ENCODE results near the gene SLC22A5.

The SLC22A5 gene

DNA sequence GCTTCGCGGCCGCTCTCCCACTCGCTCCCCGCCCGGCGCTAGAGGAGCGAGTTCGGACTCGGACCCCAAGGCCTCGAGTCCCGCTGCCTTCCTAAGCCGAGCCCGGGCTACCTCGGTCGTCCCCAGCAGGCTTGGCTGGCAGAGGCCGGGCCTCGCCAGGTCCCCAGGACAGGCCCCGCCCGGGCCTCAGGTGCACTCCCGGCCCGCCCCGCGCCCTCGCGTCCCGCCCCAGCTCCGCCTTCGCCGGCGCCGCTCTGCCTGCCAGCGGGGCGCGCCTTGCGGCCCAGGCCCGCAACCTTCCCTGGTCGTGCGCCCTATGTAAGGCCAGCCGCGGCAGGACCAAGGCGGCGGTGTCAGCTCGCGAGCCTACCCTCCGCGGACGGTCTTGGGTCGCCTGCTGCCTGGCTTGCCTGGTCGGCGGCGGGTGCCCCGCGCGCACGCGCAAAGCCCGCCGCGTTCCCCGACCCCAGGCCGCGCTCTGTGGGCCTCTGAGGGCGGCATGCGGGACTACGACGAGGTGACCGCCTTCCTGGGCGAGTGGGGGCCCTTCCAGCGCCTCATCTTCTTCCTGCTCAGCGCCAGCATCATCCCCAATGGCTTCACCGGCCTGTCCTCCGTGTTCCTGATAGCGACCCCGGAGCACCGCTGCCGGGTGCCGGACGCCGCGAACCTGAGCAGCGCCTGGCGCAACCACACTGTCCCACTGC lies at the start of gene SLC22A5:
Gene SLC22A5, plus strand, starts transcription at position 237 of the 707 bp plus-strand sequence. Its CDS starts 263 bp downstream, at position 500.
- in situ Hi-C loops (cut with MboI; ENCODE audit: low sequenced_read_pairs): no loop called here

DNA sequence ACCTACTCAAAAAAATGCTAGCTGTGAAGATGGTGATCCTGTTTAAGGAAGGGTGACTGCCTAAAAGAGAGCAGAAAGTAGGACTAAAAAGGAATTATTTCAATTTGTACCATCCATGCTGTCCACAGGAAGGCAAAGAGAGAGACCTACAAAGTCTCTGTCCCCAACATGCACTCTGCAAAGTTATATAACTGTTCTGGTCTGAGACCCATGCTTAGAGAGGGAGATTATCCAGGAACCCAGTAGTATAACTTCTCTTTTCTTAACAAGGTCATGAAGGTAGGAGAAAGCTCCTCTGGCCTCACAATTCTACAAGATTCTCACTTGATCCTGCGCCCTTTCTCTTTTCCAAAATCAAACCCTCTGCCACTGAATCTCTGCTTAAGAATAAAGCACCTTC lies 49.5 kb upstream of the SLC22A5 start:
- in situ Hi-C loops (cut with MboI; ENCODE audit: low sequenced_read_pairs): no loop called here

DNA sequence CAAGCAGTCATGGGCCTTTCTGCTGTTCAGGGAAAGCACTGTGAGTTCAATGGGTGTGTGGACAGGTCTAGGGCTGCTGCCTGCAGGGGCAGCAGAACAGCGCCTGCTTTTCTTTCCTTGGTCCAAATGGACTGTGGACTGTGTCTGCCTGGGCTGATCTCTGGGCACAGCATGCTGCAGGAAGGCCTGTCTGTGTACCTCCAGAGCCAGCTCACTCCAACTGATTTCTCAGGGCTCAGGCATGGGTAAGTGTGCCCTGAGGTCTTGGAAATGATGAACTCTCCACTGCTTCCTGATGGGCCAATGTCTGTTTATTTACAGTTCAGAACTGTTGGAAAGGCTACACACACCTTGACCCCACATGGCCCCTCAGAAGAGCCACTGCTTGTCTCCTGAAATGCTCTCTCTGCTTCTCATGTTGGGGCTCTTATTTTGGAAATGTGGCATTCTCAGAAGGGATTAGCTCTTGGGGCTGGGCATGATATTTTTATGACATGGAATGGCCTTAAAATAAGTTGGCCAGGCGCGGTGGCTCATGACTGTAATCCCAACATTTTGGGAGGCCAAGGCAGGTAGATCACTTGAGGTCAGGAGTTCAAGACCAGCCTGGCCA lies 48.3 kb upstream of the SLC22A5 start:
- in situ Hi-C loops (cut with MboI; ENCODE audit: low sequenced_read_pairs): no loop called here

DNA sequence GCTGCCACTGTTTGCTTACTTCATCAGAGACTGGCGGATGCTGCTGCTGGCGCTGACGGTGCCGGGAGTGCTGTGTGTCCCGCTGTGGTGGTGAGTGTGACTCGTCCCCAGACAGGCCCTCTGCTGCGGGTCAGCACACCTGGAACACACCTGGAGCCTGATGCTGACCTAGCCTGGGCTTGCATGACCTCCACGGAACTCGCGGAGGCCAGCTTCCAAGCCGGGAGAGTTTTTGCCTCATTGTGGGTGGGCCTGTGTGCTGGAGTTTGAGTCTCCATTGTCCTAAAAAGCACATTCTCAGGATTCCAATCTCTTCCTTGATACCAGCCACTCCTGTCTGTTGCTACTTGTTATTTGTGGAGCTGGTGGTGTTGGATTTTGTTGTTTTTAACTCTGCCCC lies 47.2 kb upstream of the SLC22A5 start:
- in situ Hi-C loops (cut with MboI; ENCODE audit: low sequenced_read_pairs): no loop called here

DNA sequence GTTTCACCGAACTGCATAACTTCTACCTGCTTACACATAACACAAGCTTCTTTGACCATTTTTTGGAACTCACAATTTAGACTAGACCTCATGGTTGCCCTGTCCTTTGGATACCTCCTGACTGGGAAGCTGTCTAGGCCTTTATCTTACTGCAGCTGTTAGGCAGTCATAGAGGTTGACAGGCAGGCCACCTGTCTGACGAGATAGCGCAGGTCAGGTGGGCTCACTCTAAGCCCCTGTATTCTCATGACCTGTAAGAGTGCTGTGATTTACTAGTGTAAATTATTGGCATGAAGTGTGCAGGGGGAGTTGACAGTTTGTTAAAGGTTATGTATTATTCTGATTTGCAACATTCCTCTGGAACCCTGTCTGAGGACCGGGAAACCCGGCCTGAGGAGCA lies 46.3 kb upstream of the SLC22A5 start:
- in situ Hi-C loops (cut with MboI; ENCODE audit: low sequenced_read_pairs): no loop called here

DNA sequence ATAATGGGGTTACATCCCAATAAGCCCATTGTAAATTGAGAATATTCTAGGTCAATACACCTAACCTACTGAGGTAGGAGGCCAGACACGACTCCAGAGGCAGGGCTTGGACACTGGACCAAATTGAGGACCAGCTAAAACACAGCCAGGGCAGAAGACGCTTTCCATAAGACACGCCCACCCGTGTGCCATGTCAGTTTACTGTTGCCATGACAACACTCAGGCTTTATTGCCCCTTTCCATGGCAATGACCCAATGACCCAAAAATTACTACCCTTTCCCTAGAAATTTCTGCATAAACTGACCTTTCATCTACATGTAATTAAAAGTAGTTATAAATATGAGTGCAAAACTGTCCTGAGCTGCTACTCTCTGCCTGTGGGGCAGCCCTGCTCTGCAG lies 43.8 kb upstream of the SLC22A5 start:
- in situ Hi-C loops (cut with MboI; ENCODE audit: low sequenced_read_pairs): no loop called here

DNA sequence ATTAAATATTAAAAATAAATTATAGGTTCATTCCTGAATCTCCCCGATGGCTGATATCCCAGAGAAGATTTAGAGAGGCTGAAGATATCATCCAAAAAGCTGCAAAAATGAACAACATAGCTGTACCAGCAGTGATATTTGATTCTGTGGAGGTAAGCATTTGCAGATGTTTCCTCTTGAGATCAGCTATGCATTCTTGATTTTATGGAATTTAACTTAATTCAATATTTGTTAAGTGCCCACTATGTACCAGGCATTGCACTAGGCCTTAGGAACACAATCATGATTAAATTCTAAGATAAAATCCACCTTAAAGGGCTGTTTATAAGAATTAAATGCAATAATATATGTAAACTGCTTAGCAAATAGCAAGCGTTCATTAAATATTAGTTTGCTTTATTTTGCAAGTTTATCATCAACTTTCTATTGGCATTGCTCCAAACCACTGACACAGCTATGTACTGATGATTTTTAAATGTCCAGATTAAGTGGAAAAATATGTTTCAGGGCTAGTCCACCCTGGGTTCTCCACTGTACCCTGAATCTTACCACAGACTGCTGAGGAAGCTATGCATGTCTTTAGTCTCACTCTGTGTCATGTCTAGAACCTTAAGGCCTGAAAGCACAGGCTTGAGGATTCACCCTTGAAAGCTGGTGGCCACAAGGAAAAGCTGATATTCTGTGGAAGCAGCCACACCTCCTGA lies 42.1 kb upstream of the SLC22A5 start:
- in situ Hi-C loops (cut with MboI; ENCODE audit: low sequenced_read_pairs): no loop called here

DNA sequence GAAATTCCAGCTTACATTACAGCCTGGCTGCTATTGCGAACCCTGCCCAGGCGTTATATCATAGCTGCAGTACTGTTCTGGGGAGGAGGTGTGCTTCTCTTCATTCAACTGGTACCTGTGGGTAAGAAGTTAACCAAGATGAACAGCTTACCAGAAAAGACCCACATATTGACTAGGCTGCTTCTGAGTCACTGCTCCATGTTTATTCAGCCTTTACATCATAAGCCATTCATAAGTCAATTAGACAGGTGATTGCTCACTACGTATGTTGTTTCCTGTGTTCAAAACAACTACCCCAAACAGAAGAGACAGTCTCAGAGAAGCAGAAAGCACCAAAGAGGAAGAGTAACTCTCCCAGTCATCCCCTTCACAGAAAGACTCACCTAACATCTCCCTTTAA lies 34.7 kb upstream of the SLC22A5 start:
- in situ Hi-C loops (cut with MboI; ENCODE audit: low sequenced_read_pairs): no loop called here

DNA sequence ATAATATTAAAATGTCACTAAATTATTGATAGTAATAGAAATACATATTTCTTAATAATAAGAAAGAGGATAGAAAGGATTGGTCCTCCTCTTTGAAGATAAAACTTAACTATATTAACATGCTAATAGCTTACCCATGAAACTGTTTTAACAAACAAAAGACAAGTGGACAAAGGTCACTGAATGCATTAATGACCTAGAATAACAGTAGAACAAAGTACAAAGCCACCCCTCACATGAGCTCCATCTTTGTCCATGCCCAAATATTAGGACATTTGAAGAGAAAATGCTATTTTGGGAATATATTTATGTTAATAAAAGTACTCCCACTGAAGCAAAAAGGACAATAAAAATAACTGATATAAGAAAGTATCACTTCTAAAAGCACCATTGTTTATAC lies 34.1 kb upstream of the SLC22A5 start:
- in situ Hi-C loops (cut with MboI; ENCODE audit: low sequenced_read_pairs): no loop called here

DNA sequence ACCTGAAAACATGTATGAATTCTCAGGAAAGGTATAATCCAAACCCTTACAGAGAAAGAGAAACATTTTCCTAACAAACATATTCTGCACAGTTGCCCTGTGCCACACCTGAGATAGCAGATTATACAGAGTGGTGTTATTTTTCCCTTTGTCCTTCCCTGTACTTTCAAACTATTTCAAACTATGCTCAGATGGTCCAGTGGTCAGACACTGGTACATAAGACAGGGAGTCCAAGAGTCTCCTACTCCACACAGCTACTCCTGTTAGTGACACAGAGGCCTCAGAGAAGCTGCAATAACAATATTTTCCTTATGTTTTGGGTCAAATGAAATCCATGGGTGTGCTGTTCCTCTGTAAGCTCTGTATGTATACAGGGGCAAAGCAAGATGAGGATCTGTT lies 30.0 kb upstream of the SLC22A5 start:
- in situ Hi-C loops (cut with MboI; ENCODE audit: low sequenced_read_pairs): no loop called here

DNA sequence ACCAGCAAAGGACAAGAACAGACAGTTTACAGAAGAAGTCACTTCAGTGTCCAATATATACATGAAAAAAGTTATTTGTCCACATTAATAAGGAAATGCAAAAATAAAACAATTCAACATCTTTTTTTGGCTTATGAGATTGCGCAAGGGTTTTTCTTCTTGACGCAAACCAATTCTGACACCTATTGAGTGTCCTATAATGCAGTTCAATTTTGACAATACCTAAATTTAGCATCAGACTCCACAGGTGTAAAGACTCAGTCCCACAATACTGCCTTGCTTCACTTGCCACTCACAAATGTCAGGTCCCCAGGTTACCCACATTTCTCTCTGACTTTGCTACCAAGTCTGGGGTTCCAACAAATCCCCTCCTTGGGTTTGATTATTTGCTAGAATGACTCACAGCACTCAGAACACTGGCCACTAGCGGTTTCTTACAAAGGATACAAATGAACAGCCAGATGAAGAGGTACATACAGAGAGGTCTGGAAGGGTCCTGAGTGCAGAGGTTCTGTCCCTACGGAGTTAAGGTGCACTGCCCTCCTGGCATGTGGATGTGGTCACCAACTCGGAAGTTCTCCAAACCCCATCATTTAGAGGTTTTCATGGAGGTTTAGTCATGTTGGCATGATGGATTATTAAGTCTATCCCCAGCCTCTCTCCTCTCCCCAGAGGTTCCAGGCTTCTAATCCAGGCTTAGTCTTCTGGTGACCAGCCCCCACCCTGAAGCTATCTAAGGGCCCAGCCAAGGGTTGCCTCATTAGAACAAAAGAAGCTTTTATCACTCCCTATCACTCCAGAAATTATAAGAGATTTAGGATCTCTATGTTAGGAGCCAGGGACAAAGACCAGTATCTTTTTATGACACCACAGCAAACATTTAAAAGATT lies 27.0 kb upstream of the SLC22A5 start:
- in situ Hi-C loops (cut with MboI; ENCODE audit: low sequenced_read_pairs): no loop called here

DNA sequence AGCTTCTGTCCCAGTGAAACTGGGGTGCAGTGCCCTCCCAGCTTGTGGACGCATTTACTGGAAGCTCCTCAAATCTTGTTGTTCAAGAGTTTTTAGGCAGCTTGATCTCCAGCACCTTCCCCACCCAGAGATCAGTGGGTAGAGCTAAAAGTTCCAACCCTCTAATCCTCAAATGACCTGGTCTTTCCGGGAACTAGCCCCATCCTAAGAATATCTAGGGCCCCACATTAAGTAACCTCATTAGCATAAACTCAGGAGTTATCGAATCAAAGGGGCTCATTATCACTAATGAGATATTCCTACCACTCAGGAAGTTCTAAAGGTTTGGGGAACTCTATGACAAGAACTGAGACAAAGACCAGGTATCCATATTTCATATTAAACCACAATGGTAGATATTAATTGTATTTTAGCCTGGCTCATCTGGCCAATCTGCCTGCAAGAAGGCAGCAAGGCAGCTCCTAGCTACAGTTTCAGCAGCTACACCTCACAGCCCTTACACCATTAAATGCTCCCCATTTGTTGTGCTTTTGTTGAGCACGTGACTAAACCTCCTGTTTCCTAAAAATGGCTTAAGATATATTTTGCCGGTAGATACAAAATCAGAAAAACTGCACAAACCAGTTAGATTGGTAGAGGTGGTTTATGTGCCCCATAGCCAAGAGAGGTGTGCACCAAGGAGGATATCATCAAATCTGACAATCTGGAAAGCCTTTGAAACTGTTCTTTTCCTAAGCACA lies 24.6 kb upstream of the SLC22A5 start:
- in situ Hi-C loops (cut with MboI; ENCODE audit: low sequenced_read_pairs): no loop called here

DNA sequence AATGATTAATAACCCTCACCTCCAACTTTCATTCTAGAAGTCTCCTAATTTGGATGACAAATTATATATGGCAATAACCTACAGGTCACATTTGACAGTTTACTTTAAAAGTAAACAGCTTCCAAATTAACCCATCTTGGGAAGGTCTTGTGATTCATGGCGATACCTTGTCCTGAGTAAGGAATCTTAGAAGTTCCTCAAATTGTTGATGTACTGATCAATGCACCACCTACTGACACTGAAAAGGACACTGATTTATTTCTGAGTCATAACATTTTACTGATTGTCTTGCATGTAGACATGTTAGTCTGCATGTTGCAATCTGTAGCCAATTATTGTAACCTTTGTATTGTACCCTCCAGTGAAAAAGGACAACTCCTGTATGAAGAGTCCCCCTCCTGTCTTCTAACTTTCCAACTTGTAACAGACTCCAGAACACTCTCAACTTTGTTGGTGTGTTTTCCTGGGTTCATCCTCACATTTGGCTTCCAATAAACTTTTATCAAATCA lies 16.0 kb upstream of the SLC22A5 start:
- in situ Hi-C loops (cut with MboI; ENCODE audit: low sequenced_read_pairs): no loop called here

DNA sequence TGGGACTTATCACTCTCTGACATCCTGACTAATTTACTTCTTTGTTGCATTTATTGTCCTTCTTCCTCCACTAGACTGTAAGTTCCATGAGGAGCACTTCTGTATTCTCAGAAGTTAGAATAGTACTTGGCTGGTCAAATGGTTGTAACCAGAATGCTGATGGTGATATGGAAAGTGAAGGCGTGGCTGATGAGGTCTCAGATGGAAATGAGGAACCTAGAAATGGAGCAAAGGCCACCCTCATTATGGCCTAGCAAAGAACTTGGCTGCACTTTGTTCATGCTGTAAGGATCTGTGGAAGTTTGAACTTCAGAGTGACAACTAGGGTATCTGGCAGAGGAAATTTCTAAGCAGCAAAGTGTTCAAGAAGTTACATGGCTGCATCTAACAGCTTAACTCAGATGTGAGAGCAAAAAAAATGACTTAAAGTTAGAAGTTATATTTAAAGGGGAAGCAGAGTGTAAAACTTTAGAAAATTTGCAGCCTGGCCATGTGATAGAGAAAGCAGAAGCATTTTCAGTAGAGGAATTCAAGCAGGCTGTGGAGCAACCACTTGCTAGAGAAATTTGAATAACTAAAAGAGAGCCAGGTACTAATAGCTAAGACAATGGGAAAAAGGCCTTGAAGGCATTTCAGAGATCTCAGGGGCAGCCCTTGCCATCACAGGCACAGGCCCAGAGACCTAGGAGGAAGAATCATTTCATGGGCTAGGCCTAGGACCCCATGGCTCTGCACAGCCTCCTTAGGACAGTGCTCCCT lies 14.9 kb upstream of the SLC22A5 start:
- in situ Hi-C loops (cut with MboI; ENCODE audit: low sequenced_read_pairs): no loop called here

DNA sequence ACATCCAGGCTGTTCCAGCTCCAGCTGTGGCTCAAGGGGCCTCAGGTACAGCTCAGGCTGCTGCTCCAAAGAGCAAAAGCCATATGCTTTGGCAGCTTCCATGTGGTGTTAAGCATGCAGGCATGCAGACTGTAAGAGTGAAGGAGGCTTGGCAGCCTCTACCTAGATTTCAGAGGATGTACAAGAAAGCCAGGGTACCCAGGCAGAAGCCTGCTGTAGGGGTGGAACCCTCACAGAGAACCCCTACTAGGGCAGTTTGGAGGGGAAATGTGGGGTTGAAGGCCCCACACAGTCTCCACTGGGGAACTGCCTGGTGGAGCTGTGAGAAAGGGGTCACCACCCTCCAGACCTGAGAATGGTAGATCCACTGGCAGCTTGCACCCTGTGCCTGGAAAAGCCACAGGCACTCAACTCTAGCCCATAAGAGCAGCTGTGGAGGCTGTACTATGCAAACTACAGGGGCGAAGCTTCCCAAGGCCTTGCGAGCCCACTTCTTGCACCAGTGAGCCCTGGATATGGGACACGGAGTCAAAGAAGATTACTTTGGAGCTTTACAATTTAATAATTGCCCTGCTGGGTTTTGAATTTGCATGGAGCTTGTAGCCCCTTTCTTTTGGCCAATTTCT lies 14.3 kb upstream of the SLC22A5 start:
- in situ Hi-C loops (cut with MboI; ENCODE audit: low sequenced_read_pairs): no loop called here

DNA sequence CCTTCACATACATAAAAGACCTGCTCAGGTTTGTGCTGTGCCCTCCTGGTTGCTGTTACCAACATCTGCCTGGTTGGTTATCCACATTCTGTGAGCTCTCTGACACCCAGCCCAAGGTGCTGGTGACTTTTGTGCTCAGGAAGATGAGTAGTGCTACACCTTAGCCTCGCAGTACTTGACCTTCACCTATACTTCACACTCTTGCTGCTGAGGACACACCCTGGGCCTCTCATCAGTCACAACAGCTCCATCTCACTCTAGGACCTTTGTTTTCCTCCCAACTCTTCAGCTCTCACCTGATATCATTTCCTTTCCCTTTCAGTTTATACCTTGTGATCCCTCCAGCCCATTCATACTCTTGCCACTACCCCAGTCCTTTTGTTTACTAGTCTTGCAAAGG lies 10.7 kb upstream of the SLC22A5 start:
- in situ Hi-C loops (cut with MboI; ENCODE audit: low sequenced_read_pairs): no loop called here

DNA sequence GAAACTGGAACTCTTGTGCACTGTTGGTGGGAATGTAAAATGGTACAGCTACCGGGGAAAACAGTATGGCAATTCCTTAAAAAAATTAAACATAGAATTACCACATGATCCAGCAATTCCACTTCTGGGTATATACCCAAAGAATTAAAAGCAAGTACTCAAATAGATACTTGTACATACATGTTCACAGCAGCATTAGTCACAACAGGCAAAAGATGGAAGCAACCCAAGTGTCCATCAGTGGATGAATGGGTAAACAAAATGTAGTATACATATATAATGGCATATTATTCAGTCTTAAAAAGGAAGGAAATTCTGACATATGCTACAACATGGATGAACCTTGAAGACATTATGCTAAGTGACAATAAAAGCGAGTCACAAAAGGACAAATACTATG lies 7.4 kb upstream of the SLC22A5 start:
- in situ Hi-C loops (cut with MboI; ENCODE audit: low sequenced_read_pairs): no loop called here

DNA sequence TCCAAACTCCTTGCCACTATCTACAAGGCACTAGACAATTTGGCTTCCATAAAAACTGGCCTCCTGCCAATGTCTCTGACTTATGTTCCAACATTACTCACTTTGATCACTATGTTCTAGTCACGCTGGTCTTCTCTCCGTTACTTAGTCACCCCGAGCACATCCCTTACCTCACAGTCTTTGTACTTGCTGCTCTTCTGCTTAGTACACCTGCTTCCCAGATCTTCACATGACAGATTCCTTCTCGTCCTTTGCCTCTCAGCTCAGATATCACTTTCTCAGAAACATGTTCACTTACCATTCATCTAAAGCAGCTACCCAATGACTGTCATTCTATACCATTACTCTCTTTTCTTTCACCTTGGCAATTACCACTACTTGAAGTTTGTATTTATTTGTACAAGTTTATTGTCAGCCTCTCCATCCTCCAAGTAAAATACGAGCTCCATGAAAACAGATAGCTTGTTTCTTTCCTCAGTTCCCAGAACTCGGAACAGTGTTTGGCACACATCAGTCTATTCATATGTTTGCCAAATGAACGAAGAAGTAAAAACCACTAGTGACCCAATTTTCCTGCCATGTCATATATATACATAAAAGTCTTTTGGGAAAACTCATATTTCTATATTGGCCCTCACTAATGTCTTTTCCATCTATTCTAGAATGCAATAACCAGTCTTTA lies 5.9 kb upstream of the SLC22A5 start:
- in situ Hi-C loops (cut with MboI; ENCODE audit: low sequenced_read_pairs): no loop called here

DNA sequence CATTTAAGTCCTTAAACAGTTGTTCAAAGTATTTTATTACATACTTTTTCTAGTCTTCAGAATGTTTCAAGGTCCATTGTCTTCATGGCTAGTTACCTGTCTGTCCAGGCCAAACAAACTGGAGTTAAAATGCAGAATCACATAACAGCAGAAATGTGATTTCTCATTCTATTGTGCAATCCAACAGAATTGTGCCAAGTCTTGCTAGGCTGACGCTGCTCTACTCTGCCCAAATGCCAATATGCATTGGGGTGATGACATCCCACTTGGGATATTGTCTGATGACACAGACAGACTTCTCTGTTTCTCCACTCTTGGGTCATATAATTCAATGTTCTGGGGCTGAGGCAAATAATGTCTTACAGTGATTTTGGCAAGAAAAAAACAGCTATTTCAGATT lies 5.2 kb upstream of the SLC22A5 start:
- in situ Hi-C loops (cut with MboI; ENCODE audit: low sequenced_read_pairs): no loop called here

Measured in HL-60/S4 treated with retinoic acid at 250 ng/mL for 4 days and 3 days (cell line).